Measurements from ENCODE around the gene FBXO27. TPM values are rescaled to one million over a fixed set of nuclear protein-coding genes. Genes with fewer than 3 reads are reported as not detected.

Gene FBXO27
- total RNA-seq, 1 donor, result 4.7 TPM

DNA sequence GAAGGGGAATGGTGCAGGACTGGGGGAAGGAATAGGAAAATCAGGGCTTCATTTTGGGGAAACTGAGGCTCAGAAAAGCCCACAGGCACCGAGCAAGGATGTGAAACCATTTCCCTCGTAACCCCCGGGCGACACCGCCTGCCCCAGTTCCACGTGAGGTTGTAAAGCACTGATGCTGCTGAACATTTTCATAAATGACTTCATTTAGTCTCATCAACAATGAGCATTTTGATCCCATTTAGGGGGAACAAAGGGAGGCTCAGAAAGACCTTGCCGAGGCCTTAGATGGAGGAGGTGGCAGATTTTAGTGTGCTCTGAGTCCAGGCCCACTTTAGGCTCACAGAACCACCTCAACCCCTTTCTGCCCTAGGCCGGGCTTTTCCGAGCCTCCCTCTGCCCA is 20.5 kb upstream of the FBXO27 start:
- no peaks in the 10 kb centered on the region for H3K36me3 ChIP-seq (ENCODE audit: insufficient read depth, low read length)
- H4K20me1 ChIP-seq (ENCODE audit: insufficient read depth, low read length), result no peaks in the 10 kb centered on the region
- no peak overlapping the region for H3K4me2 ChIP-seq (ENCODE audit: insufficient read depth, low read length)
- H3K27ac ChIP-seq (ENCODE audit: low read depth, low read length), result no peak overlapping the region
- no peaks in the 10 kb centered on the region for H3K79me2 ChIP-seq (ENCODE audit: insufficient read depth, low read length)
- peaks cover 5% of the 10 kb centered on the region for H3K9me3 ChIP-seq (ENCODE audit: low read depth, low read length)
- H3K27me3 ChIP-seq (ENCODE audit: insufficient read depth, low read length), result no peaks in the 10 kb centered on the region
- H3K4me3 ChIP-seq (ENCODE audit: insufficient read depth, low read length), result no peak overlapping the region
- DNase-seq (ENCODE audit: insufficient read length, low spot score, missing footprints), result peak; percentile 3
- no peaks in the 10 kb centered on the region for H3K4me1 ChIP-seq (ENCODE audit: insufficient read depth, low read length)
- TF ChIP-seq, protein P1, sequence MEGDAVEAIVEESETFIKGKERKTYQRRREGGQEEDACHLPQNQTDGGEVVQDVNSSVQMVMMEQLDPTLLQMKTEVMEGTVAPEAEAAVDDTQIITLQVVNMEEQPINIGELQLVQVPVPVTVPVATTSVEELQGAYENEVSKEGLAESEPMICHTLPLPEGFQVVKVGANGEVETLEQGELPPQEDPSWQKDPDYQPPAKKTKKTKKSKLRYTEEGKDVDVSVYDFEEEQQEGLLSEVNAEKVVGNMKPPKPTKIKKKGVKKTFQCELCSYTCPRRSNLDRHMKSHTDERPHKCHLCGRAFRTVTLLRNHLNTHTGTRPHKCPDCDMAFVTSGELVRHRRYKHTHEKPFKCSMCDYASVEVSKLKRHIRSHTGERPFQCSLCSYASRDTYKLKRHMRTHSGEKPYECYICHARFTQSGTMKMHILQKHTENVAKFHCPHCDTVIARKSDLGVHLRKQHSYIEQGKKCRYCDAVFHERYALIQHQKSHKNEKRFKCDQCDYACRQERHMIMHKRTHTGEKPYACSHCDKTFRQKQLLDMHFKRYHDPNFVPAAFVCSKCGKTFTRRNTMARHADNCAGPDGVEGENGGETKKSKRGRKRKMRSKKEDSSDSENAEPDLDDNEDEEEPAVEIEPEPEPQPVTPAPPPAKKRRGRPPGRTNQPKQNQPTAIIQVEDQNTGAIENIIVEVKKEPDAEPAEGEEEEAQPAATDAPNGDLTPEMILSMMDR (IDR thresholded peaks at IDR 0.05; ENCODE audit: extremely low read depth, low read depth, low read length), result no peak
- no peak overlapping the region for H2AFZ ChIP-seq (ENCODE audit: low read length)

GRCh38 chr19:39052243-39052746 is 19.9 kb upstream of the FBXO27 start:
- Histone ChIP-seq H2AFZ (ENCODE audit: low read length) (no peak overlapping the region), H3K9me3 (ENCODE audit: low read depth, low read length) (peaks cover 5% of the 10 kb centered on the region), H3K27me3 (ENCODE audit: insufficient read depth, low read length) (no peaks in the 10 kb centered on the region), H3K4me3 (ENCODE audit: insufficient read depth, low read length) (no peak overlapping the region), H3K79me2 (ENCODE audit: insufficient read depth, low read length) (no peaks in the 10 kb centered on the region), H4K20me1 (ENCODE audit: insufficient read depth, low read length) (no peaks in the 10 kb centered on the region), H3K4me2 (ENCODE audit: insufficient read depth, low read length) (no peak overlapping the region), H3K4me1 (ENCODE audit: insufficient read depth, low read length) (no peaks in the 10 kb centered on the region), H3K27ac (ENCODE audit: low read depth, low read length) (no peak overlapping the region), H3K36me3 (ENCODE audit: insufficient read depth, low read length) (no peaks in the 10 kb centered on the region)
- DNase-seq (ENCODE audit: insufficient read length, low spot score, missing footprints), result peak; percentile 74
- TF ChIP-seq, protein P1 (IDR thresholded peaks at IDR 0.05; ENCODE audit: extremely low read depth, low read depth, low read length), result peak; percentile 84

DNA sequence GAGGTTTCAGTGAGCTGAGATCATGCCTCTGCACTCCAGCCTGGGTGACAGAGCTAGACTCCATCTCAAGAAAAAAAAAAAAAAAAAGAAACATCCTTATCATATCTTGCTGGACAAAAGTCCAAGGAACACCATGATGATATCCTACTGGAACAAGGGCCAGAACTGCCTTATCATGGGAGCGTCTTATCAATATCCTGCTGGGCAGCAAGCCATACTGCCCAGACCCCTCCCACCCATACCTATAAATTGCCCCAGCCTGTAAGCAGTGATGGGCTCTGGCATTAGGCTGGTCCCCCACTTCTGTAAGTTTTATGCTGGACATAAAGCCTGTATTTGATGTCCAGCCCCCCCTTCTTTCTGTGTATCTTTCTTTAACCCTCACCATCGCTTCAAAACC is 14.7 kb upstream of the FBXO27 start:
- TF ChIP-seq, protein P1 (IDR thresholded peaks at IDR 0.05; ENCODE audit: extremely low read depth, low read depth, low read length), result no peak
- no peaks in the 10 kb centered on the region for H3K79me2 ChIP-seq (ENCODE audit: insufficient read depth, low read length)
- no peaks in the 10 kb centered on the region for H3K9me3 ChIP-seq (ENCODE audit: low read depth, low read length)
- no peak overlapping the region for H2AFZ ChIP-seq (ENCODE audit: low read length)
- H3K36me3 ChIP-seq (ENCODE audit: insufficient read depth, low read length), result no peaks in the 10 kb centered on the region
- no peak overlapping the region for H3K27ac ChIP-seq (ENCODE audit: low read depth, low read length)
- no peak for DNase-seq (ENCODE audit: insufficient read length, low spot score, missing footprints)
- no peaks in the 10 kb centered on the region for H3K27me3 ChIP-seq (ENCODE audit: insufficient read depth, low read length)
- no peaks in the 10 kb centered on the region for H4K20me1 ChIP-seq (ENCODE audit: insufficient read depth, low read length)
- H3K4me3 ChIP-seq (ENCODE audit: insufficient read depth, low read length), result no peak overlapping the region
- no peak overlapping the region for H3K4me2 ChIP-seq (ENCODE audit: insufficient read depth, low read length)
- H3K4me1 ChIP-seq (ENCODE audit: insufficient read depth, low read length), result no peaks in the 10 kb centered on the region

DNA sequence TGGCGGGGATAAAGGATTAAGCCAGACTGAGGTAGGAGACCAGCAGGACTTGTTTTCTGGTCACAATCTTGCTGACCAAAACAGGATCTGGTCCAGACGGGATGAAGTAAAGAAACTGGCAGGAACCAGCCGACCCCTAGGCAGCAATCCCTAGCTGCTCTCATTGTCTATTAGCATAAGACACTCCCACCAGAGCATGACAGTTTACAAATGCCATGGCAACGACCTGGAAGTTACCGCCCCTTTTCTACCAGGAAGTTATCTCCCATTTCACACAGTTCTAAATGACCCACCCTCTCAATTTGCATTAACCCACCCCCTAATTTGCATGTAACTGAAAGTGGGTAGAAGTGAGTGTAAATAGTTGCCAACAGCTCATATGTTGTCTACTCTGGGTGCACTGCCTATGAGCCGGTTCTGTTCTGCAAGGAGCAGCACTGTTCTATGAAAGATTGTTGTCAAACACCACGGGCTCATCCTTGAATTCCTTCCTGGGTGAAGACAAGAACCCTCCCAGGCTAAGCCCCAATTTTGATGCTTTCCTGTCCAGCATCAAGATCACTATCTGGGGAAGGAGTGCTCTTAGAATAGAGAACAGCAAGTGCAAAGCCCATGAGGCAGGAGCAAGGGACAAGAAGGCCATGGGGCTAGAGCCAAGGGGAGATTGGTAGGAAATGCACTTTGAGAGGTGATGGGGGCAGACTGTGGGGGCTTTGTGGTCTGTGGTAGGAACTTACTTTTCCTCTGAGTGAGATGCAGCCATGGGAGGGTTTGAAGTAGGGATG is 13.9 kb upstream of the FBXO27 start:
- H4K20me1 ChIP-seq (ENCODE audit: insufficient read depth, low read length), result no peaks in the 10 kb centered on the region
- H3K27ac ChIP-seq (ENCODE audit: low read depth, low read length), result no peak overlapping the region
- no peak overlapping the region for H3K4me3 ChIP-seq (ENCODE audit: insufficient read depth, low read length)
- no peaks in the 10 kb centered on the region for H3K4me1 ChIP-seq (ENCODE audit: insufficient read depth, low read length)
- TF ChIP-seq, protein P1 (IDR thresholded peaks at IDR 0.05; ENCODE audit: extremely low read depth, low read depth, low read length), result no peak
- DNase-seq (ENCODE audit: insufficient read length, low spot score, missing footprints), result no peak
- H2AFZ ChIP-seq (ENCODE audit: low read length), result no peak overlapping the region
- H3K4me2 ChIP-seq (ENCODE audit: insufficient read depth, low read length), result no peak overlapping the region
- no peaks in the 10 kb centered on the region for H3K9me3 ChIP-seq (ENCODE audit: low read depth, low read length)
- H3K27me3 ChIP-seq (ENCODE audit: insufficient read depth, low read length), result no peaks in the 10 kb centered on the region
- H3K79me2 ChIP-seq (ENCODE audit: insufficient read depth, low read length), result no peaks in the 10 kb centered on the region
- no peaks in the 10 kb centered on the region for H3K36me3 ChIP-seq (ENCODE audit: insufficient read depth, low read length)
